HepG2 (cell line): ENCODE data around the gene RASSF7. TPM values are rescaled to one million over a fixed set of nuclear protein-coding genes. Genes with fewer than 3 reads are reported as not detected.
A peak's percentile ranks its signal among the peaks of the same experiment; 100 is the strongest.

Source experiments
- ARHGAP35 ChIP-seq: sonication (generic); formaldehyde crosslinking; IDR thresholded peaks from 2 replicates; pipeline ENCODE4 v1.9.0; 2022; ENCODE audit warnings: mild to moderate bottlenecking, inconsistent platforms, moderate library complexity, missing genetic modification reagents, borderline replicate concordance
- JUNB ChIP-seq: sonication (generic); formaldehyde crosslinking; IDR thresholded peaks from 2 replicates; pipeline ENCODE4 v1.8.0; 2022; ENCODE audit warnings: missing genetic modification reagents, mild to moderate bottlenecking, borderline replicate concordance
- MAZ ChIP-seq, 2 experiments: sonication (generic) in 1 of 2; formaldehyde crosslinking in 1 of 2; IDR thresholded peaks; 2 replicates each; pipeline versions ENCODE4 v1.5.0 to v1.6.1; 2012 to 2020; ENCODE audit warnings: low read depth in 2 of 2, mild to moderate bottlenecking in 2 of 2, borderline replicate concordance in 1 of 2, improper control_type of control experiment in 1 of 2, low read length in 1 of 2, missing genetic modification reagents in 1 of 2, moderate library complexity in 1 of 2
- NFKB2 ChIP-seq: sonication (generic); formaldehyde crosslinking; IDR thresholded peaks from 2 replicates; pipeline ENCODE4 v1.4.0; 2020; ENCODE audit warnings: missing genetic modification reagents, borderline replicate concordance
- SATB2 ChIP-seq: sonication (generic); formaldehyde crosslinking; IDR thresholded peaks from 2 replicates; pipeline ENCODE4 v1.5.0; 2020; ENCODE audit warnings: missing genetic modification reagents
- YY1 ChIP-seq: IDR thresholded peaks from 2 replicates; pipeline ENCODE4 v1.6.1; 2011; ENCODE audit warnings: low read length, low read depth, moderate library complexity, mild to moderate bottlenecking; ENCODE audit not compliant: insufficient read depth, insufficient replicate concordance
- ZNF260 ChIP-seq: sonication (generic); formaldehyde crosslinking; IDR thresholded peaks from 2 replicates; pipeline ENCODE4 v1.4.0; 2020; ENCODE audit warnings: missing genetic modification reagents, low read depth, mild to moderate bottlenecking, borderline replicate concordance
- ZNF674 ChIP-seq: sonication (generic); formaldehyde crosslinking; IDR thresholded peaks from 2 replicates; pipeline ENCODE4 v1.5.0; 2020; ENCODE audit warnings: low read depth, mild to moderate bottlenecking, missing genetic modification reagents
- polyA plus RNA-seq, 8 experiments: library from polyadenylated mRNA; depleted of rRNA in 3 of 8; stranded (reverse) in 7 of 8; unstranded in 1 of 8; fragments of >200 nt; fragmentation: Illumina TruSeq in 4 of 8; extraction: Trizol in 4 of 8; gene quantifications; 2 replicates each; pipeline versions ENCODE4 v1.2.1 to v1.2.3, GENCODE V29; 2011 to 2016; ENCODE audit warnings: low read depth in 4 of 8, missing spikeins in 1 of 8, mixed read lengths in 1 of 8; ENCODE audit not compliant: insufficient read depth in 1 of 8
- total RNA-seq, 5 experiments: library from RNA; depleted of rRNA; stranded (reverse); fragments of >200 nt; fragmentation: Illumina TruSeq; extraction: Trizol; gene quantifications; 2 replicates each; pipeline ENCODE4 v1.2.3, GENCODE V29; 2016; ENCODE audit warnings: low read depth in 1 of 5
- TF ChIP-seq, protein P1 (sequence below): sonication (generic); formaldehyde crosslinking; IDR thresholded peaks from 2 replicates; pipeline ENCODE4 v1.4.0; 2020; ENCODE audit warnings: low read depth, missing genetic modification reagents
- TF ChIP-seq, protein P2 (sequence below): sonication (generic); formaldehyde crosslinking; IDR thresholded peaks from 2 replicates; pipeline ENCODE4 v1.4.0; 2020; ENCODE audit warnings: missing genetic modification reagents

The RASSF7 gene
- total and polyA plus RNA-seq, 2 of the 13 experiments (the other 11 are each of a cell fraction or from before 2014, with no cell fraction given) = 20.2 to 28.6 TPM

DNA sequence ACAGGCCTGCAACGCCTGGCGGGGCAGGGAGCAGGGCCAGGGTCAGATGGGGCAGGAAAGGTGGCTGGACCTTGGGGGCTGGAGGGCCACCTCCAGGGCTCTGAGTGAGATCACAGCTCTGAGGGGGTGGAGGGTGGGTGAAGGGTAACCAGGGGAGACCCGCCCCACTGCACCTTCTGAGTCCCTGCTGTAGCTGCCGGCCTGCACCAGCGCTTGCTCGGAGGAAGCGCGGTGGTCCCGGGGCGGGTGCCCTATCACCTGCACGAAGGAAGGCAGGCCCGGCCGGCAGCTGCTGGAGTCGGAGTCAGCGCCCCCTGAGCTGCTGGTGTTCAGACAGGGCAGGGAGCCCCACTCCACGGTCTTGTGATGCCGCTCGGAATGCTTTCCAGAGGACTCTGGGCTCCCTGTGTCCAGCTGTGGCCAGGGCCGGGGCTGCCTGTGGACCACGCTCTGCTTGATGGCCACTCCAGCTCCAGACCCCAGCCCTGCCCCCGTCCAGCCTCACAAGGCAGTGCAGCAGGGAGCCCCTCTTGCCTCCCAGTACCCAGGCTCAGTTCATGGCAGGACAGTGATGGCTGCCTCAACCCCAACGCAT is 4.0 kb upstream of the RASSF7 start (continued):
- TF ChIP-seq ZNF674 (CRISPR knock-in tag) (no peak), YY1 (peak; percentile 39), MAZ (IDR thresholded peaks at IDR 0.05; ENCODE audit: borderline replicate concordance, low read depth, low read length) (no peak), MAZ (CRISPR knock-in tag; IDR thresholded peaks at IDR 0.05; ENCODE audit: low read depth) (0 out of 2 replicates have a peak, but pooled peaks have one; percentile 16), ARHGAP35 (no peak), JUNB (CRISPR knock-in tag) (no peak), ZNF260 (CRISPR knock-in tag) (no peak), SATB2 (CRISPR knock-in tag) (no peak), NFKB2 (CRISPR knock-in tag) (0 out of 2 replicates have a peak, but pooled peaks have one; percentile 56)
- TF ChIP-seq, protein P1, sequence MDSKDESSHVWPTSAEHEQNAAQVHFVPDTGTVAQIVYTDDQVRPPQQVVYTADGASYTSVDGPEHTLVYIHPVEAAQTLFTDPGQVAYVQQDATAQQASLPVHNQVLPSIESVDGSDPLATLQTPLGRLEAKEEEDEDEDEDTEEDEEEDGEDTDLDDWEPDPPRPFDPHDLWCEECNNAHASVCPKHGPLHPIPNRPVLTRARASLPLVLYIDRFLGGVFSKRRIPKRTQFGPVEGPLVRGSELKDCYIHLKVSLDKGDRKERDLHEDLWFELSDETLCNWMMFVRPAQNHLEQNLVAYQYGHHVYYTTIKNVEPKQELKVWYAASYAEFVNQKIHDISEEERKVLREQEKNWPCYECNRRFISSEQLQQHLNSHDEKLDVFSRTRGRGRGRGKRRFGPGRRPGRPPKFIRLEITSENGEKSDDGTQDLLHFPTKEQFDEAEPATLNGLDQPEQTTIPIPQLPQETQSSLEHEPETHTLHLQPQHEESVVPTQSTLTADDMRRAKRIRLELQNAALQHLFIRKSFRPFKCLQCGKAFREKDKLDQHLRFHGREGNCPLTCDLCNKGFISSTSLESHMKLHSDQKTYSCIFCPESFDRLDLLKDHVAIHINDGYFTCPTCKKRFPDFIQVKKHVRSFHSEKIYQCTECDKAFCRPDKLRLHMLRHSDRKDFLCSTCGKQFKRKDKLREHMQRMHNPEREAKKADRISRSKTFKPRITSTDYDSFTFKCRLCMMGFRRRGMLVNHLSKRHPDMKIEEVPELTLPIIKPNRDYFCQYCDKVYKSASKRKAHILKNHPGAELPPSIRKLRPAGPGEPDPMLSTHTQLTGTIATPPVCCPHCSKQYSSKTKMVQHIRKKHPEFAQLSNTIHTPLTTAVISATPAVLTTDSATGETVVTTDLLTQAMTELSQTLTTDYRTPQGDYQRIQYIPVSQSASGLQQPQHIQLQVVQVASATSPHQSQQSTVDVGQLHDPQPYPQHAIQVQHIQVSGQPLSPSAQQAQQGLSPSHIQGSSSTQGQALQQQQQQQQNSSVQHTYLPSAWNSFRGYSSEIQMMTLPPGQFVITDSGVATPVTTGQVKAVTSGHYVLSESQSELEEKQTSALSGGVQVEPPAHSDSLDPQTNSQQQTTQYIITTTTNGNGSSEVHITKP (CRISPR knock-in tag) = peak; percentile 18; the same call in 1 of the 2 replicates
- TF ChIP-seq, protein P2, sequence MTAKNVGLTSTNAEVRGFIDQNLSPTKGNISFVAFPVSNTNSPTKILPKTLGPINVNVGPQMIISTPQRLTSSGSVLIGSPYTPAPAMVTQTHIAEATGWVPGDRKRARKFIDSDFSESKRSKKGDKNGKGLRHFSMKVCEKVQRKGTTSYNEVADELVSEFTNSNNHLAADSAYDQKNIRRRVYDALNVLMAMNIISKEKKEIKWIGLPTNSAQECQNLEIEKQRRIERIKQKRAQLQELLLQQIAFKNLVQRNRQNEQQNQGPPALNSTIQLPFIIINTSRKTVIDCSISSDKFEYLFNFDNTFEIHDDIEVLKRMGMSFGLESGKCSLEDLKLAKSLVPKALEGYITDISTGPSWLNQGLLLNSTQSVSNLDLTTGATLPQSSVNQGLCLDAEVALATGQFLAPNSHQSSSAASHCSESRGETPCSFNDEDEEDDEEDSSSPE = no peak
